Measurements from ENCODE around the gene SOX9.
"Not testable (repeated sequence)": the region's sequence is repeated elsewhere in the genome, so short reads cannot be mapped to it uniquely, and the experiment has no call there.

Gene SOX9

DNA sequence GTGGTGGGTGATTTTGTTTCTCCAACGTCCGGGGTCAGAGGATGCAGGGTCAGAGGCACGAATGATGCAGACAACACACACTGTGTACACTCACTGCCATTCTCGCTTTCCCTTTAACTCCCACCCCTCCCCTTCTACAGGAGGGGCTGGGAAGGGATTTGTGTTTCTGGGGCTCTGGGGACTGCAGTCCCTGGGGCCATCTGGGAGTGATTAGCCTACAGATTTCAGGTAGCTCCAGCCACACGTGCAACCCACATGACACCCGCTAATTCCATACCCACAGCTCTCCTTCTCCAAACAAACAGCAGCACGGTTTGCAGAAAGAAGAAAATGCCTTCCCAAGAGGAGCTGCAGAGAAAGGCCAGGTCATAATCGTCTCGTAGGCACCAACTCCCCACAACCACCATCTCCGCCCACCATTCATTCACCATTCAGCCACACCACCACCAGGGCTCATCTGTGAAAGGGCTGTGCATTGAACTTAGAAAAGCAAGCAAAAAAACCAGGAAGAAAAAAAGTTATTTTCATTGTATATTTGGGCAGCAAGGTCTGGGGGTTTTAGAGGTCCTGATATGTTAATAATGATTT is 9.4 kb upstream of the SOX9 start:
- DNase-seq (ENCODE audit: low spot score), result no peak

DNA sequence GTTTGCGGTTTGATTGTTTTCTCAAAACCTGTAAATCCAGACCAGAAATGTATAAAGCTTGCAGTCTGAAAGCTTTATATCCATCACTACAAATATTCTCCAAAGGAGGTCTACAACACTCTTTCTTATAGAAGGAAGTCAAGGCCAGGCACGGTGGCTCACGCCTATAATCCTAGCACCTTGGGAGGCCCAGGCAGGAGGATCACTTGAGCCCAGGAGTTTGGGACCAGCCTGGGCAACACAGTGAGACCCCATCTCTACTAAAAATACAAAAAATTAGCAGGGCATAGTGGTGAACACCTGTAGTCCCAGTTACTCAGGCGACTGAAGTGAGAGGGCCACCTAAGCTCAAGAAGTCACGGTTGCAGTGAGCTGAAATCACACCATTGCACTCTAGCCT is 8.9 kb upstream of the SOX9 start:
- DNase-seq (ENCODE audit: low spot score), result not testable (repeated sequence)

DNA sequence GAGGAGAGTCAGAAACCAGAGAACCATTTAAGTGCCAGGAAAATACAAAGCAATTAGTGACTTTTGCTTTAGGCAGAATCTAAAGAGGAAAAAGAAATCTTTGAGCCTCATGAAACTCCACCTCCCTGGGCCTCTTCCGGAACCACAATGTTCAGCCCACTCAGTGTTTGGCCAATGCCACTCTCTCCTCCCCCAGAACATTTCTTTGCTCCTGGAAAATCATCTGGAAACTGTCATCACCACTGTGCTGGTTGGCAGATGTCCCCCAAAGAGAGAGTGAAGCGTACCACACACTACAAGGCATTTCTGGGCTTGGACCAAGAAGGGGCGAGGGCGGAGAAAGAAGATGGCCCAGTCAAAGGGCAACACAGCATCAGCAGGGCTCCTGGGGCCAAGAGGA is 7.1 kb upstream of the SOX9 start:
- no peak for DNase-seq (ENCODE audit: low spot score)

DNA sequence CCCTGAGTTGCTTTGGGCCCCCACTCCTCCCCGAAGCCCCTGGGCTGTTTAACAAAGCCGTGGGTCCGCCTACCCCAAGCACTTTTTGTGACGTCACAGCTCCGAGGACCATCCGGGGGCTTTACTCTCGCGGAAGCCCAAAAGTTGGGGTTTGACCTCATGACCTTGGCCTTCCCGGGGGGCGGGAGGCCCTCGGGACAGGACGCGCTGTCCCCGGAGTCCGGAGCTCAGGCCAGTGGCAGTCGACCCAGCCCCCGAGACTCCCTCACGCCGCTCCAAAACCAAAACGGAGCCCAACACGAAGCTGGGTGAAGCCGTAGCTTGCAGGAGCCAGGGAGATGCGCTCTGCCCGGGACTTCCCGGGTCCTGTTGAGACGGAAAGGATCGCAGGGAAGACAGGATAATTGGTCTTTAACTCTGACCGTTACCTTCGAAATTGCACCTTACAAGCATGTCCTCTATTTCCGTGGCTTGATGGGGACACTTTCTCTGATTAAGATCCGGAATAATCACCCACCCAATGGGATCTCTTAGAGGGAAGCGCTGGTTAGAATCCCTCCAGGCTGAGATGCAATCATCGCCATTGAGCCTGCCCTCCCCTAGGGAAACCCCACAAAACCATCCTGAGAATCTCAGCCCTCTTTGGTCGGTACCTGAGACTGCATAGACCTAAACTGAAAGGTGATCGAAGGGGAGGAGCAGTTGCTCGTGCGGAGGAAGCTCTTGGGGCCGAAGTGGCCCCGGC is 4.9 kb upstream of the SOX9 start:
- DNase-seq (ENCODE audit: low spot score), result no peak

DNA sequence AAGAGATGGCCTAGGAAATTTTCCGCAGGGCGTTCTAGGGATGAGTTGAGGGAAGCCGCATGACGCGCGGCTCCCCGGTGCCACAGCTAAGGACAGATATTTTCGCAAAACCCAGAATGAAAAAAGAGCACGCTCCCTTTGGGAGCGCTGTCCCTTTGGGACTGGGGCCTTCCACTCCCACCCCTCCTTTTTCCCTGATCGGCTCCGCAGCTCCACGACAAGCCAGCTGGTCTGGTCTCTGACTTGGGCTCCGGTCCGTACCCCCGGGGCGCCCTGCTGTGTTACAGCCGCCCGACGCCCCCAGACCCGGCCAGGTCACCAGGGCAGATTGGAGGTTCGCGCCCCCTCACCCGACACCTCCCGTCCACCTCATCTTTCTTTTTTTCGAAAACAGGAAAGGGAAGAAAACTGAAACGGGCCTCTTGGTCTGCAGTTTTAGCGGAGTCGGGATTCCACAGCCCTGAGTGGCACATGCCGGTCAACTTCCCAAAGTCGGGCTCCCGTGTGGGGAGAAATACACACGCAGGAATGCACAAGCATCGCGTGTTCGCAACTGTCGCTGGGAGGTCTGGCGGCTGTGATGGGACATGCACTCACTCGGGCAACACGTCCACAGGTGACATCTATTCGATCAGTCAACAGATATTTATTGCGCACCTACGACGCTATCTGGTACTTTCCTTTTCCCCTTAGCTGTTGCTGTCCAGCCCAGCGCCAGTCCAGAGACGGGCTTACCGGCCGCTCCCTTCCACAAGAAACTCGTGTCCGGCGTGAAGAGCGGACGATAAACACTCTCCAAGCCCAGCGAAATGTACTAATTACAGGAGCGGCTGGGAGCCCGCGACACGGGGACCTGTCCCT is 3.9 kb upstream of the SOX9 start:
- no peak for DNase-seq (ENCODE audit: low spot score)

DNA sequence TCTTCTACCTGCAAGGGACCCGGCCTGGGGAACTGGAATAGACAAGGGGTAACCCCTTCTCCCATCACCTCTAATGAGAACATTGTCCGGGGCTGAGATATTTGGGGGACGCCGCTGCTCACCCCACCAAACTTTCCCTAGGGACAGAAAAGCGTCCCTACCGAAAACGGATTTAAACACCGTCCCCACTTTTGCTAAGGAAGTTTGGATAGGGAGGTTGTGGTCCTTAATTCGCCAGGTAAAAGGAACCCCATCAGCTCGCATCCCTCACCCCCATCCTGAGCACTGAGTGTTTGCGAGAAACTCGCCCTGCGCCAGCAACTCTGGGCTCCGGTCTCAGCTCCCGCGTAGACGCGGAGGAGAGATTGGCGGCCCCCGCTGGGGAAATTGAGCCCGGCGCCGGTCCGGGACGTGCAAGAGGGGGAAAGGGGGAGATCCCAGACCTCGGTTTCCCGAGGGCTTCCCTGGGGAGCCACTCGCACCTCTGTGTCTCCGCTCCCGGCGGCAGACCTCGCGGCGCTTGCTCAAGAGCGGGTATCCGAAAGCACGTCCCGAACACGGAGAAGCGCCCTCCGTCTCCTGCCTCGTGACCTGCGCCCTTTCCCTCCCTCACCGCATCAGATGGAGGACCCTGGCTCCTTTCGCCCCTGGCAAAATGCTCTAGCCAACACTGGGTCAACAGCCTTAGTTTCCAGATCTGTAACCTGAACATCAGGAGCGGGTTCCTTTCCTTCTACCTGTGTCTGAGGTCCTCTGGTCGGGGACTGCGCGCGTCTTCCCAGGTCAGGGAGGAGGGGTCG is 3.1 kb upstream of the SOX9 start:
- DNase-seq (ENCODE audit: low spot score), result no peak

DNA sequence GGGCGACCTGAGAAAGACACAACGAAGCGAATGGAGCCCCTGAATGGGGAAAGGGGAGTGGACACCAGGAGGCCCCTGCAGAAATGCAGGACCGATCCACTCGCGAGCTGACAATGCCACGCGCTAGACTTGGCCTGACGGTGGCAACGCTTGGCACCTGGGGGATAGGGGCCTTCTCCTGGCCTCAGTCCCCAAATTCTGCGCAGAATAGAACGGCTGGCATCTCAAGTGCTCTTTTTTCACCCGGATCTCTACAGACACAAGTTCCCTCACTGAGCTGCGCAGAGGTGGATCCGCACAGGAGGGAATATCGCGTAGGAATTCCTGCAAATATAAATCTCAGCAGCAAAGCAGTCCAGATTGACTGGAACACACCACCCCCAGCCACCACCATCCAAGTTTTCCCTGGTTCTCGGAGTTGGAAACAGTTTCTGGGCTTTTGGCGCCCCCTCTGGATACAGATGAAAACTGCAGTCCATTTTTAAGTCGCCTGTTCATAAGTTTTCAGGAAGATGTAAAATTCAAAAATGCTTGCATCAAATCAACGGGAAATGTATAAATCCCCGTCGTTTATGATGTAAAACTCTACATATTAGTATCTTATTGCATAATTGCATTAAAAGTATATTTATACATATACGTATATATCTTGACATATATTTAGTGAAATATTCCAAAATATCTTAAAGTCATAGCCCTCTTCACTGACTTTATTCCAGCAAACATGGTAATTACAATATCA is 2.3 kb upstream of the SOX9 start:
- DNase-seq (ENCODE audit: low spot score), result peak; percentile 84

DNA sequence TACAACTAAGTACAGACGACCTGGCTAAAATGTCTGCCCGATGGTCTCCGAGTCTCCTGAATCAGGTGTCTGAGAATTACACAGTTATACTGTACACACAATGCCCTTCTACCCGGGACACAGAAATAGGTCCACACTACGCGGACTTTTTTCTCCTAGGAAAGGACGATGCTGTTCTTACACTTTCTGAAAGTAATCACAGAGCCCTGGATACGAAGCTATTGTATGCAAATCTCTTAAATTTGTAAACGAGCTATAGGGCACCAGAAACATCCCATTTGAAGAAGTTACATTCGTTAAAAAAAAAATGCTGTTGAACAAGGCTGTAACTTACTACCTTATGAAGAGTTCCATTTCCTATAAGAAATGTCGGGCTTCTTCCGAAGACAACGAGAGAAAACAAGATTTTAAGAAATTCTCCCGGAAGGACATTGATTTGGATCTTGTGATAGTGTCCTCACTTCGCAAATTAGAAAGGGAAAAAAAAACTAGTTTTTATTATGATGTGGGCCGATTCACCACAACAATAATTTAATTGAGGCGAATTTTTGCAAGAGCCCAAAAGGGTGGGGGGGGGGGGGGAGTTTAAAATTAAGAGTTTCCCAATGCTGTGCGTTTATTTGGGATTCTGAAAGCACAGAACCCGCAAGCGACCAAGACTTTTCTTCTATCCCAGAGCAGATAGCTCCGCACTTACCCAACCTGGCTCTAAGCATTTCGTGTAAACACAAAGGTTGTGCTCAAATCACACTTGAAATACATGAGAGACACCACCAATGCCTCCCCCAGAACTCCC is 1.5 kb upstream of the SOX9 start:
- peak; percentile 54 for DNase-seq (ENCODE audit: low spot score)

DNA sequence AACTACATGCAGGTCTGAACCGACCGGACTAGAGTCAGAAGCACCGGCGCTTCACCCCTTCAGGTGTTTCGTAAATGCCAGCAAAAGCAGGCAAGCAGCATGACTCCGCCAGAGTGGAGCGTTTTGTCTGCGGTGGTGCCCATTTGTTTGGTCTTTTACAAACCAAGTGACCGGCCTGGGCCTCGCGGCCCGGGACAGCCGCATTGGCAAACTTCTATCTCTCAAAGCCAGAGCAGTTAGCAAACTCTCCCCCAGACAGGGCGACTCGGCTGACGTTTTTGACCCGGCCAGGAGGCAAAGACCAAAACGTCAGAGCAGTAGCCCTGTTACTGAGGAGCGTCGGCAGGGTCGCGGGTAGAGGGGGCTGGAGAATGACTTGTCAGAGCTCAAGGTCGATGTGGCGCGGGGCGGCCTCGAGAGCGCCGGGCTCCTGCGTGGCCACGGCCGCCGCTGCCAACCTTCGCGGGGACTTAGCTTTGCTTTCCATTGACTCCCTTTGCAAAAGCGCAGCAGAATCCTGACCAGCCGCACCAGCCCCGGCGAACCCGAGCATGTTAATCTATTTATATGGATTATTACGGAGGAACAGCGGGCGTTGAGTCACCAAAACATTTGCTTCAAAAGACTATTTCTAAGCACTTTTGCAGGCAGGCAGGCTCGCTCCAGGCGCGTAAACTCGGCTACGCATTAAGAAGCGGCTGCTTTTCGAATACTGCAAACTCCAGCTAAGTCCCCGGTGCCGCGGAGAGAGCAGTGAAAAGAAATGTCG is 763 bp upstream of the SOX9 start:
- peak; percentile 58 for DNase-seq (ENCODE audit: low spot score)

DNA sequence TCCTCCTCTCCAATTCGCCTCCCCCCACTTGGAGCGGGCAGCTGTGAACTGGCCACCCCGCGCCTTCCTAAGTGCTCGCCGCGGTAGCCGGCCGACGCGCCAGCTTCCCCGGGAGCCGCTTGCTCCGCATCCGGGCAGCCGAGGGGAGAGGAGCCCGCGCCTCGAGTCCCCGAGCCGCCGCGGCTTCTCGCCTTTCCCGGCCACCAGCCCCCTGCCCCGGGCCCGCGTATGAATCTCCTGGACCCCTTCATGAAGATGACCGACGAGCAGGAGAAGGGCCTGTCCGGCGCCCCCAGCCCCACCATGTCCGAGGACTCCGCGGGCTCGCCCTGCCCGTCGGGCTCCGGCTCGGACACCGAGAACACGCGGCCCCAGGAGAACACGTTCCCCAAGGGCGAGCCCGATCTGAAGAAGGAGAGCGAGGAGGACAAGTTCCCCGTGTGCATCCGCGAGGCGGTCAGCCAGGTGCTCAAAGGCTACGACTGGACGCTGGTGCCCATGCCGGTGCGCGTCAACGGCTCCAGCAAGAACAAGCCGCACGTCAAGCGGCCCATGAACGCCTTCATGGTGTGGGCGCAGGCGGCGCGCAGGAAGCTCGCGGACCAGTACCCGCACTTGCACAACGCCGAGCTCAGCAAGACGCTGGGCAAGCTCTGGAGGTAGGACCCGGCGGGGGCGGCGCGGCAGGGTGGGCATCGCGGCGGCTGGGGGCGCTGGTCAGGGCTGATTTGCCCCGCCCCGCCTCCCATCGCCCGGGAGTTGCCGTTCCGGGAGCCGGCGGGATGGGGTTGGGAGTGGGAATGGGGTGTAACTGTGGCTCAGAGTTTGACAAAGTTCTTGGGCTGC is 567 bp downstream of the SOX9 start:
- no peak for DNase-seq (ENCODE audit: low spot score)

DNA sequence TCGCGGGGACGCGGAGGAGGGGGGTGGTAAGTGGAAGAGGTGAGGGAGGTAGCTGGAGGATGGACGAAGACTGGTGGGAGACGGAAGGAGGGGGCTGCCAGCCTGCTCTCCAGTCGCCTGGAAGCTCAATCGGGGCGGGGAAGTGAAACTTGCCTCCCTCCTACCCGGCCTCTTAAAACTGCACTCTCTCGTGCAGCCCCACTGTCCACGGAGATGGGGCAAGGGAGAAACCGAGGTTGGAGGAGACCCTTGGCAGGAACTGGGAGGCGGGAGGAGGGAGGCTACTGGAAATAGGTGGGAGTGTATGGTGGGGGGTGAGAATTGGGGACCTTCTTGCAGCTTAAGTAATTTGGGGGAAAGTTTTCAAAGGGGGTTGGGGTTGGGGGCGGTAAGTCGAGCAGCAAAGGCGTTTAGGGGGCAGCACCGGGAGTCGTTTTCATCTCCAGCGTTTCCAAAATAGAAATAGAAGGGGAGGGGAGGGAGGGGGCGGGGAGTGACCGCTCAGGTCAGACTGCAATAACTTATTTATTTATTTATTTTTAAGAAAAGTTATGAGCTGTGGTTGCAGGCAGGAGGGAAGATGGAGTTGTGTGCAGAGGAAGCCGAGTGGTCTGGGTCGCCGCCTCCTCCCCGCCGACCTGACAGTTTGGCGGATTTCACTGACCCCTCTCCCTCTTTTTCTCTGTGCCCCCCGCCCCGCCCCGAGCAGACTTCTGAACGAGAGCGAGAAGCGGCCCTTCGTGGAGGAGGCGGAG is 1.4 kb downstream of the SOX9 start:
- no peak for DNase-seq (ENCODE audit: low spot score)

DNA sequence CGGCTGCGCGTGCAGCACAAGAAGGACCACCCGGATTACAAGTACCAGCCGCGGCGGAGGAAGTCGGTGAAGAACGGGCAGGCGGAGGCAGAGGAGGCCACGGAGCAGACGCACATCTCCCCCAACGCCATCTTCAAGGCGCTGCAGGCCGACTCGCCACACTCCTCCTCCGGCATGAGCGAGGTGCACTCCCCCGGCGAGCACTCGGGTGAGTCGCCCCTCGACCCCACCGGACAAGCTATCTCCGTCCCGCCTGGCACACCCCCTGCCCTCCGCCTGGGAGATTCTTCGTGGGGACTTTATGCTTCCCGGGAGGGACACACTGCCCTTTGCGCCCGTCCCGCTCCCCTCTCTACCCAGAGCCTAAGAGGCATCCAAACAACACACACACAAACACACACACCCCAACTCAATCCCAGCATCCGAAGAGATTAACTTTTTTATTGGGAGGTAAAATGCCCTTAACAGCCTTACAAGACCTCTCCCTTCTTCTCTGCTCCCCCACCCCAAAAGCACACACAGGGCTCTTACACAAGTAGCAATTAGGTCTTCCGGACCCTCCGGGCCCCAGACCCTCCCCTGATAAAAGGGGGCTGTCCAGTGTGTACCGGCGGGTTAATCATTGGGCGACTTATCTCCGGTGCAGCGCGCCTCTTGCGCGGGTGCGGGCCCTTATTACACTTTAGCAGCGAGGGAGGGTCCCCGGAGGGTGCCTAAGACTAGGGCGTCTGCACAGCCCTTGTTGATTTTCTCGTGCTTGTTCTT is 2.1 kb downstream of the SOX9 start:
- DNase-seq (ENCODE audit: low spot score), result peak; percentile 92

DNA sequence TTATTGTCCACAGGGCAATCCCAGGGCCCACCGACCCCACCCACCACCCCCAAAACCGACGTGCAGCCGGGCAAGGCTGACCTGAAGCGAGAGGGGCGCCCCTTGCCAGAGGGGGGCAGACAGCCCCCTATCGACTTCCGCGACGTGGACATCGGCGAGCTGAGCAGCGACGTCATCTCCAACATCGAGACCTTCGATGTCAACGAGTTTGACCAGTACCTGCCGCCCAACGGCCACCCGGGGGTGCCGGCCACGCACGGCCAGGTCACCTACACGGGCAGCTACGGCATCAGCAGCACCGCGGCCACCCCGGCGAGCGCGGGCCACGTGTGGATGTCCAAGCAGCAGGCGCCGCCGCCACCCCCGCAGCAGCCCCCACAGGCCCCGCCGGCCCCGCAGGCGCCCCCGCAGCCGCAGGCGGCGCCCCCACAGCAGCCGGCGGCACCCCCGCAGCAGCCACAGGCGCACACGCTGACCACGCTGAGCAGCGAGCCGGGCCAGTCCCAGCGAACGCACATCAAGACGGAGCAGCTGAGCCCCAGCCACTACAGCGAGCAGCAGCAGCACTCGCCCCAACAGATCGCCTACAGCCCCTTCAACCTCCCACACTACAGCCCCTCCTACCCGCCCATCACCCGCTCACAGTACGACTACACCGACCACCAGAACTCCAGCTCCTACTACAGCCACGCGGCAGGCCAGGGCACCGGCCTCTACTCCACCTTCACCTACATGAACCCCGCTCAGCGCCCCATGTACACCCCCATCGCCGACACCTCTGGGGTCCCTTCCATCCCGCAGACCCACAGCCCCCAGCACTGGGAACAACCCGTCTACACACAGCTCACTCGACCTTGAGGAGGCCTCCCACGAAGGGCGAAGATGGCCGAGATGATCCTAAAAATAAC is 3.0 kb downstream of the SOX9 start:
- DNase-seq (ENCODE audit: low spot score), result no peak

DNA sequence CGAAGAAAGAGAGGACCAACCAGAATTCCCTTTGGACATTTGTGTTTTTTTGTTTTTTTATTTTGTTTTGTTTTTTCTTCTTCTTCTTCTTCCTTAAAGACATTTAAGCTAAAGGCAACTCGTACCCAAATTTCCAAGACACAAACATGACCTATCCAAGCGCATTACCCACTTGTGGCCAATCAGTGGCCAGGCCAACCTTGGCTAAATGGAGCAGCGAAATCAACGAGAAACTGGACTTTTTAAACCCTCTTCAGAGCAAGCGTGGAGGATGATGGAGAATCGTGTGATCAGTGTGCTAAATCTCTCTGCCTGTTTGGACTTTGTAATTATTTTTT is 3.6 kb downstream of the SOX9 start:
- DNase-seq (ENCODE audit: low spot score), result no peak

DNA sequence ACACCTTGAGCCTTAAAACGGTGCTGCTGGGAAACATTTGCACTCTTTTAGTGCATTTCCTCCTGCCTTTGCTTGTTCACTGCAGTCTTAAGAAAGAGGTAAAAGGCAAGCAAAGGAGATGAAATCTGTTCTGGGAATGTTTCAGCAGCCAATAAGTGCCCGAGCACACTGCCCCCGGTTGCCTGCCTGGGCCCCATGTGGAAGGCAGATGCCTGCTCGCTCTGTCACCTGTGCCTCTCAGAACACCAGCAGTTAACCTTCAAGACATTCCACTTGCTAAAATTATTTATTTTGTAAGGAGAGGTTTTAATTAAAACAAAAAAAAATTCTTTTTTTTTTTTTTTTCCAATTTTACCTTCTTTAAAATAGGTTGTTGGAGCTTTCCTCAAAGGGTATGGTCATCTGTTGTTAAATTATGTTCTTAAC is 4.4 kb downstream of the SOX9 start:
- DNase-seq (ENCODE audit: low spot score), result no peak

DNA sequence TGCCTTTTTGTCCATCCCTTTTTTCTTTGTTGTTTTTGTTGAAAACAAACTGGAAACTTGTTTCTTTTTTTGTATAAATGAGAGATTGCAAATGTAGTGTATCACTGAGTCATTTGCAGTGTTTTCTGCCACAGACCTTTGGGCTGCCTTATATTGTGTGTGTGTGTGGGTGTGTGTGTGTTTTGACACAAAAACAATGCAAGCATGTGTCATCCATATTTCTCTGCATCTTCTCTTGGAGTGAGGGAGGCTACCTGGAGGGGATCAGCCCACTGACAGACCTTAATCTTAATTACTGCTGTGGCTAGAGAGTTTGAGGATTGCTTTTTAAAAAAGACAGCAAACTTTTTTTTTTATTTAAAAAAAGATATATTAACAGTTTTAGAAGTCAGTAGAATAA is 4.9 kb downstream of the SOX9 start:
- DNase-seq (ENCODE audit: low spot score), result no peak
